GM23248 (cell line): Measurements from ENCODE around the gene GPR173.

Source experiments
- EZH2 ChIP-seq: fragments of 200-600 bp; sonication (generic); IDR thresholded peaks from 2 replicates; pipeline ENCODE4 v1.6.1; 2018; ENCODE audit warnings: antibody characterized with exemption, mild to moderate bottlenecking; ENCODE audit not compliant: insufficient read depth, poor library complexity, severe bottlenecking
- EZH2phosphoT487 ChIP-seq: fragments of 200-600 bp; sonication (generic); IDR thresholded peaks from 2 replicates; pipeline ENCODE4 v1.6.1; 2018; ENCODE audit warnings: antibody characterized with exemption, moderate library complexity, mild to moderate bottlenecking, low read depth; ENCODE audit not compliant: insufficient read depth

DNA sequence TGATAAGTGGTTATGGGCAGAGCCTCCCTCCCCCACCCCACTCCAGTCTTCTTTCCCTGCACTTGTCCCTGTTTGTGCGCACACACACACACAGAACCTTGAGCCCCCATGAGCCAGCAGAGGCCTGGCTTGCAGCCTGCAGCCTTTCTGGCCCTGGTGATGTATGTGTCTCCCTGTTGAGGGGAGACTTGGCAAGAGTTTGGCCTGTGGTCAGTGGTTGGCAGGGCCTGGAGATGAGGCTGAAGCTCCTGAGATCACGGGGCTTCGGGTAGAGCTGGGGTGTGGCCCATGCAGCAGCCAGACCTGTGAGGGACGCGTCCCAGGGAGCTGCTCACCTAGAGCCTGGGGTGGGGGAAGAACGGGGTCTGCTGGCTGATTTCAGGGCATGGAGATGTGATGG is 2.3 kb downstream of the GPR173 start:
- no peak for TF ChIP-seq EZH2
- TF ChIP-seq EZH2phosphoT487: no peak
